ENCODE measurements around the gene TMEM125. TPM values are rescaled to one million over a fixed set of nuclear protein-coding genes. Genes with fewer than 3 reads are reported as not detected.

The TMEM125 gene
- total RNA-seq, 1 experiment from 2014 or later, result not detected

- intact Hi-C loops (cut with micrococcal nuclease; ENCODE audit: unreplicated experiment) (no loop called here), in situ Hi-C loops (cut with HindIII; ENCODE audit: low pct_unique_long_range_greater_than_20kb, low sequenced_read_pairs) (no loop called here)
- no peaks in the 10 kb centered on the region for H3K36me3 ChIP-seq (ENCODE audit: control insufficient read depth, insufficient read depth, low read length)
- ATAC-seq (no peak), DNase-seq (ENCODE audit: low read depth, low spot score) (no peak)
- CTCF ChIA-PET, result no interaction called here
- H3K27ac ChIP-seq (ENCODE audit: low read length), result no peak overlapping the region
- H3K4me1 ChIP-seq (ENCODE audit: control insufficient read depth, insufficient read depth, low read length), result no peaks in the 10 kb centered on the region
- no peaks in the 10 kb centered on the region for H3K27me3 ChIP-seq (ENCODE audit: control insufficient read depth, insufficient read depth, low read length)
- H3K9me3 ChIP-seq (ENCODE audit: control insufficient read depth, insufficient read depth, low read depth, low read length), result peaks cover 8% of the 10 kb centered on the region; the same call in 1 of the 2 replicates
- no TSS peak for BruUV-seq (replicated peaks)
- TF ChIP-seq CTCF (IDR thresholded peaks at IDR 0.05) (no peak), REST (IDR thresholded peaks at IDR 0.05; ENCODE audit: insufficient read depth in 1 of 2, low read depth in 2 of 2, low read length in 1 of 2) (no peak), SIN3A (IDR thresholded peaks at IDR 0.05; ENCODE audit: borderline replicate concordance, insufficient read depth, low read depth, low read length) (no peak), POLR2AphosphoS5 (IDR thresholded peaks at IDR 0.05; ENCODE audit: low read depth, low read length) (no peak), TCF7L2 (IDR thresholded peaks at IDR 0.05; ENCODE audit: low read depth, low read length) (no peak)
- no peak overlapping the region for H3K4me3 ChIP-seq (ENCODE audit: low read depth in 2 of 2, low read length in 2 of 2)
- POLR2A ChIA-PET, result no interaction called here
These were observed 18.8 kb upstream of the TMEM125 start for GRCh38 chr1:43251024-43251423.

GRCh38 chr1:43252225-43252624 is 17.6 kb upstream of the TMEM125 start:
- in situ Hi-C loops (cut with HindIII; ENCODE audit: low pct_unique_long_range_greater_than_20kb, low sequenced_read_pairs) (no loop called here), intact Hi-C loops (cut with micrococcal nuclease; ENCODE audit: unreplicated experiment) (no loop called here)
- BruUV-seq (replicated peaks), result no TSS peak
- ChIA-PET POLR2A (no interaction called here), CTCF (no interaction called here)
- Histone ChIP-seq H3K4me3 (ENCODE audit: low read depth in 2 of 2, low read length in 2 of 2) (no peak overlapping the region), H3K4me1 (ENCODE audit: control insufficient read depth, insufficient read depth, low read length) (no peaks in the 10 kb centered on the region), H3K27ac (ENCODE audit: low read length) (no peak overlapping the region), H3K9me3 (ENCODE audit: control insufficient read depth, insufficient read depth, low read depth, low read length) (peaks cover 2% of the 10 kb centered on the region), H3K36me3 (ENCODE audit: control insufficient read depth, insufficient read depth, low read length) (no peaks in the 10 kb centered on the region), H3K27me3 (ENCODE audit: control insufficient read depth, insufficient read depth, low read length) (no peaks in the 10 kb centered on the region)
- DNase-seq (ENCODE audit: low read depth, low spot score) (no peak), ATAC-seq (no peak)
- no peak for TF ChIP-seq REST (IDR thresholded peaks at IDR 0.05; ENCODE audit: insufficient read depth in 1 of 2, low read depth in 2 of 2, low read length in 1 of 2)
- TF ChIP-seq SIN3A (IDR thresholded peaks at IDR 0.05; ENCODE audit: borderline replicate concordance, insufficient read depth, low read depth, low read length), result no peak
- TF ChIP-seq POLR2AphosphoS5 (IDR thresholded peaks at IDR 0.05; ENCODE audit: low read depth, low read length), result no peak
- TF ChIP-seq TCF7L2 (IDR thresholded peaks at IDR 0.05; ENCODE audit: low read depth, low read length), result no peak
- no peak for TF ChIP-seq CTCF (IDR thresholded peaks at IDR 0.05)
